HL-60 (cell line): ENCODE results near the gene PEX1.
A peak's percentile ranks its signal among the peaks of the same experiment; 100 is the strongest.
"Not testable (repeated sequence)": the region's sequence is repeated elsewhere in the genome, so short reads cannot be mapped to it uniquely, and the experiment has no call there.

Experiments used
- DNase-seq, 2 experiments: peaks; one replicate each; pipeline ENCODE4 v3.0.0-alpha.2; 2010 to 2020; ENCODE audit warnings: low read depth in 1 of 2, low spot score in 1 of 2
- H3K27ac ChIP-seq: fragments of 250-450 bp; sonication (Bioruptor Pico); replicated peaks from 2 replicates; pipeline ENCODE4 v1.5.1; 2020; ENCODE audit warnings: mild to moderate bottlenecking, moderate library complexity
- H3K27me3 ChIP-seq: fragments of 250-450 bp; sonication (Bioruptor Pico); 2 replicates; pipeline ENCODE4 v1.5.1; 2021; ENCODE audit warnings: mild to moderate bottlenecking, moderate library complexity; ENCODE audit not compliant: insufficient read depth, poor library complexity, severe bottlenecking
- H3K4me3 ChIP-seq: replicated peaks from 2 replicates; pipeline ENCODE4 v1.5.1; 2011; ENCODE audit warnings: mild to moderate bottlenecking, control low read depth, low read length; ENCODE audit not compliant: insufficient read depth
- CTCF ChIP-seq: IDR thresholded peaks from one replicate; pipeline ENCODE4 v1.5.1; 2011; ENCODE audit warnings: low read length, control low read depth, inconsistent platforms; ENCODE audit not compliant: insufficient read depth
- GABPA ChIP-seq: IDR thresholded peaks from 2 replicates; pipeline ENCODE4 v1.6.1; 2012; ENCODE audit warnings: low read depth
- POLR2AphosphoS5 ChIP-seq: IDR thresholded peaks from 2 replicates; pipeline ENCODE4 v1.6.1; 2012; ENCODE audit warnings: low read depth
- REST ChIP-seq: IDR thresholded peaks from 2 replicates; pipeline ENCODE4 v1.6.1; 2012; ENCODE audit warnings: low read depth; ENCODE audit not compliant: insufficient replicate concordance
- SPI1 ChIP-seq: IDR thresholded peaks from 2 replicates; pipeline ENCODE4 v1.6.1; 2012; ENCODE audit warnings: low read depth, mild to moderate bottlenecking, borderline replicate concordance

The PEX1 gene

GRCh38 chr7:92442720-92443119 is 85.6 kb downstream of the PEX1 start:
- DNase-seq: peak in 1 of 2 experiments; percentile 33
- H3K27me3 ChIP-seq, H3K27ac ChIP-seq, H3K4me3 ChIP-seq: not testable (repeated sequence)
- peak; percentile 29; the same call in 1 of the 2 replicates for TF ChIP-seq SPI1

- TF ChIP-seq REST (no peak), GABPA (no peak), SPI1 (no peak), CTCF (no peak), POLR2AphosphoS5 (no peak)
Measured at GRCh38 chr7:92437956-92438491, 90.3 kb downstream of the PEX1 start.

More at GRCh38 chr7:92437956-92438491, 90.3 kb downstream of the PEX1 start:
- H3K4me3 ChIP-seq: no peak overlapping the region
- DNase-seq: no peak
- H3K27ac ChIP-seq: no peak overlapping the region
- no peaks in the 10 kb centered on the region for H3K27me3 ChIP-seq
